ENCODE data around the gene NUDT16L1.

Gene NUDT16L1

GRCh38 chr16:4683255-4684057 lies 9.9 kb upstream of the NUDT16L1 start:
- no peak for DNase-seq

GRCh38 chr16:4684058-4684715 lies 9.2 kb upstream of the NUDT16L1 start:
- no peak for DNase-seq

GRCh38 chr16:4684763-4685162 lies 8.6 kb upstream of the NUDT16L1 start:
- no peak for DNase-seq

- DNase-seq = no peak
Observed at GRCh38 chr16:4685292-4685691, 8.1 kb upstream of the NUDT16L1 start.

GRCh38 chr16:4685776-4686496 lies 7.4 kb upstream of the NUDT16L1 start:
- no peak for DNase-seq

- no peak for DNase-seq
Observed at GRCh38 chr16:4686497-4687210, 6.7 kb upstream of the NUDT16L1 start.

GRCh38 chr16:4687416-4687815 lies 5.9 kb upstream of the NUDT16L1 start:
- DNase-seq = no peak

GRCh38 chr16:4687946-4688673 lies 5.3 kb upstream of the NUDT16L1 start:
- DNase-seq = no peak

GRCh38 chr16:4688674-4689045 lies 4.7 kb upstream of the NUDT16L1 start:
- DNase-seq = no peak

- no peak for DNase-seq
Observed at GRCh38 chr16:4689091-4689671, 4.2 kb upstream of the NUDT16L1 start.

- no peak for DNase-seq
Observed at GRCh38 chr16:4689864-4690704, 3.3 kb upstream of the NUDT16L1 start.

GRCh38 chr16:4690946-4691665 lies 2.3 kb upstream of the NUDT16L1 start:
- DNase-seq = no peak

- DNase-seq = no peak
Observed at GRCh38 chr16:4691666-4692412, 1.5 kb upstream of the NUDT16L1 start.

GRCh38 chr16:4692460-4693295 lies 684 bp upstream of the NUDT16L1 start:
- DNase-seq = no peak

- DNase-seq = peak; percentile 63 to 68
Observed at GRCh38 chr16:4693956-4694641, 737 bp downstream of the NUDT16L1 start.

GRCh38 chr16:4694642-4695451 lies 1.5 kb downstream of the NUDT16L1 start:
- DNase-seq = no peak
